Sigmoid colon (tissue), 4 donors: Measurements from ENCODE around the gene NOL9.

Source experiments
- EP300 ChIP-seq, 4 donors: sonication (generic); formaldehyde crosslinking; IDR thresholded peaks; one replicate each; pipeline ENCODE4 v1.6.1; 2017; ENCODE audit warnings: antibody characterized with exemption in 4 of 4
- POLR2A ChIP-seq, 2 donors: fragments of 450-650 bp; IDR thresholded peaks; one replicate each; pipeline ENCODE4 v1.6.1; 2016; ENCODE audit warnings: antibody characterized with exemption in 2 of 2, mild to moderate bottlenecking in 2 of 2, moderate library complexity in 2 of 2
- POLR2AphosphoS5 ChIP-seq, 4 donors: sonication (generic); formaldehyde crosslinking; IDR thresholded peaks; one replicate each; pipeline ENCODE4 v1.6.1; 2017; ENCODE audit warnings: antibody characterized with exemption in 4 of 4
- TF ChIP-seq, protein P1 (sequence below), 4 experiments: fragments of 450-650 bp in 3 of 4; fragments of 200-600 bp in 1 of 4; IDR thresholded peaks; one replicate each; pipeline ENCODE4 v1.5.1; 2016 to 2019; ENCODE audit warnings: antibody characterized with exemption in 4 of 4, mild to moderate bottlenecking in 3 of 4, moderate library complexity in 2 of 4

DNA sequence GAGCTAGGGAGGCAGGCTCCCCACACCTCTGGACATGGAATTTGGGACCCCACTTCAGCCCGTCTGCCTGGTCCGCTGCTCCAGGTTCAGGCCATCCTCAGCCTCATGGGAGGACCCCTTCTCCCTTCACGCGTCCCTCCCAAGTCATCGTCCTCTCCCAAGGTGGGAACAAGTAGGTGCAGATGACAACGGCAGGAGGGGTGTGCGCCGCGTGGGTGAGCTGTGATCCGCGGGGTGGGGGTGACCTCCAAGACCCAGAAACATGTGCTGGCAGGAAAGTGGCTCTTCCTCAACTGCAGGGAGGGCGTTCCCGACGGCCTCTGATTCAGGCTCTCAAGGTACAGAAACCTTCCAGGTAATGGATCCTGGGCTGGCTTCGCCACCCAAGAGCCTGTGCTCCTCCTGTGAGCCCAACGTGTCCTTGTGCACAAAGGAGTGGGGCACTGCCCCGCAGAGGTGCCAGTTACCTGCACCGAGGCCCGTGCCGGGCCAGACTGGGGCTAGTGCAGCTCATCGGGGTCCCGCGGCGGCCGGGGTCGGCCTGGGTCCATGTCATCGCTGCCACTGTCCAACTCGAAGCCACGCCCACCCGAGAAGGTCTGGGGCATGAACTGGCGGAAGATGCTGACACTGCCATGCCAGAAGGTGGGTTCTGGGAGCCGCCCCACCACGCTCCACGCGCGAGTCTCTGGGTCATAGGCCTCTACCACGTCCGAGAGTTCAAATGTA lies 38.7 kb upstream of the NOL9 start:
- TF ChIP-seq, protein P1, sequence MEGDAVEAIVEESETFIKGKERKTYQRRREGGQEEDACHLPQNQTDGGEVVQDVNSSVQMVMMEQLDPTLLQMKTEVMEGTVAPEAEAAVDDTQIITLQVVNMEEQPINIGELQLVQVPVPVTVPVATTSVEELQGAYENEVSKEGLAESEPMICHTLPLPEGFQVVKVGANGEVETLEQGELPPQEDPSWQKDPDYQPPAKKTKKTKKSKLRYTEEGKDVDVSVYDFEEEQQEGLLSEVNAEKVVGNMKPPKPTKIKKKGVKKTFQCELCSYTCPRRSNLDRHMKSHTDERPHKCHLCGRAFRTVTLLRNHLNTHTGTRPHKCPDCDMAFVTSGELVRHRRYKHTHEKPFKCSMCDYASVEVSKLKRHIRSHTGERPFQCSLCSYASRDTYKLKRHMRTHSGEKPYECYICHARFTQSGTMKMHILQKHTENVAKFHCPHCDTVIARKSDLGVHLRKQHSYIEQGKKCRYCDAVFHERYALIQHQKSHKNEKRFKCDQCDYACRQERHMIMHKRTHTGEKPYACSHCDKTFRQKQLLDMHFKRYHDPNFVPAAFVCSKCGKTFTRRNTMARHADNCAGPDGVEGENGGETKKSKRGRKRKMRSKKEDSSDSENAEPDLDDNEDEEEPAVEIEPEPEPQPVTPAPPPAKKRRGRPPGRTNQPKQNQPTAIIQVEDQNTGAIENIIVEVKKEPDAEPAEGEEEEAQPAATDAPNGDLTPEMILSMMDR (IDR thresholded peaks at IDR 0.05) = no peak
- no peak for TF ChIP-seq POLR2A (IDR thresholded peaks at IDR 0.05)
- TF ChIP-seq POLR2AphosphoS5 (IDR thresholded peaks at IDR 0.05) = no peak
- no peak for TF ChIP-seq EP300 (IDR thresholded peaks at IDR 0.05)
